Right cardiac atrium (tissue), 5 donors: ENCODE measurements around the gene NDE1. TPM values are rescaled to one million over a fixed set of nuclear protein-coding genes. Genes with fewer than 3 reads are reported as not detected.

Source experiments
- ATAC-seq, 2 donors: fragments of 200-7000 bp; cut with Tn5 transposase; one replicate each; pipeline versions ENCODE4 v1.8.0 to v1.9.1; 2020; ENCODE audit warnings: moderate library complexity in 2 of 2, mild to moderate bottlenecking in 1 of 2
- DNase-seq, 3 donors: peaks; one replicate each; pipeline ENCODE4 v3.0.0-alpha.2; 2020
- H3K27ac ChIP-seq: one replicate; pipeline ENCODE4 v1.5.1; 2013; ENCODE audit warnings: mild to moderate bottlenecking, low read length, control low read depth, moderate library complexity
- H3K27me3 ChIP-seq: one replicate; pipeline ENCODE4 v1.6.1; 2013; ENCODE audit not compliant: control insufficient read depth, insufficient read depth
- H3K4me1 ChIP-seq: one replicate; pipeline ENCODE4 v1.6.1; 2013; ENCODE audit warnings: low read length; ENCODE audit not compliant: control insufficient read depth, insufficient read depth
- H3K4me3 ChIP-seq: one replicate; pipeline ENCODE4 v1.5.1; 2013; ENCODE audit warnings: low read length, control low read depth
- H3K9me3 ChIP-seq: one replicate; pipeline ENCODE4 v1.6.1; 2013; ENCODE audit warnings: low read length; ENCODE audit not compliant: control insufficient read depth
- WGBS: extraction: QIAGEN DNeasy Blood & Tissue Kit; methylation state at CpG from one replicate; pipeline ENCODE4 v1.1.7; 2013; 5-methylcytosine and 5-hydroxymethylcytosine counted together
- intact Hi-C, 4 donors: fragments of 100-400 bp; cut with DNase I; formaldehyde crosslinking; loops; one replicate each; pipeline versions ENCODE4 v1.11.0 to v1.14.0; 2022 to 2023
- polyA plus RNA-seq: library from polyadenylated mRNA; stranded (reverse); fragments of 200-250 nt; gene quantifications from one replicate; pipeline ENCODE4 v1.2.3, GENCODE V29; 2013
- total RNA-seq, 4 donors: library from RNA; stranded (reverse); fragmentation: NEBNext Ultra II Directional; extraction: Animal tissue kit (Norgen Biotek cat#: 25700); gene quantifications; one replicate each; pipeline ENCODE4 v1.2.1, GENCODE V29; 2021
- donor health status: healthy with polysubstance abuse.
- donor health status: DM: no; HTN: yes; CAD: no.
- donor health status: DM: no; HTN: no; CAD: no.
- donor health status: DM: no; HTN: yes; CAD: no; lungs with severe emphysema.
- donor health status: DM: yes; HTN: yes; CAD: no.

Gene NDE1
- total and polyA plus RNA-seq, 5 donors = 8.6 to 23.9 (median 16.5) TPM

DNA sequence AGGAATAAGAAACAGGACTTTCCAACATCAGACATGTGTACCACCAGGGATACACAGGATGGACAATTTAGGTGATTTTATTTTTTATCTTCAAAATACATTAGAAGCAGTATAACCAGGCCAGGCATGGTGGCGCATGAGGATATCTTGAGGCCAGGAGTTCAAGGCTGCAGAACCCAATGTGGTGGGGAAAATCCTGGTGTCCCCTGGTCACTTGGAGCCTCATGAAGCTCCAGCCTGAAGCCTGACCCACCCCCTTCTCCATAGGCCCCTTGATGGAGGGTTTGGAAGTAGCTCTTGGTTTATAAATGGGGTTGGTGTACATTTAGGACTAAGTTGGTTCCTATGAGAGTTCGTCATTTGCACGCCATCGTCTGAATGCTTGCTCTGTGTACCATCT, 118.2 kb downstream of the NDE1 start:
- over 99% methylated on average over 4 of the region's 4 CpGs for WGBS
- Histone ChIP-seq H3K27me3 (no peaks in the 10 kb centered on the region), H3K4me1 (no peaks in the 10 kb centered on the region), H3K4me3 (no peak overlapping the region), H3K9me3 (no peaks in the 10 kb centered on the region), H3K27ac (no peak overlapping the region)
- intact Hi-C loops = loop anchor here in 2 of 4 donors (5.0 to 10.0 kb wide), 3 partner anchors 49 to 357 kb away; no protein-coding TSS in a partner anchor
- ATAC-seq (no peak), DNase-seq (no peak)

DNA sequence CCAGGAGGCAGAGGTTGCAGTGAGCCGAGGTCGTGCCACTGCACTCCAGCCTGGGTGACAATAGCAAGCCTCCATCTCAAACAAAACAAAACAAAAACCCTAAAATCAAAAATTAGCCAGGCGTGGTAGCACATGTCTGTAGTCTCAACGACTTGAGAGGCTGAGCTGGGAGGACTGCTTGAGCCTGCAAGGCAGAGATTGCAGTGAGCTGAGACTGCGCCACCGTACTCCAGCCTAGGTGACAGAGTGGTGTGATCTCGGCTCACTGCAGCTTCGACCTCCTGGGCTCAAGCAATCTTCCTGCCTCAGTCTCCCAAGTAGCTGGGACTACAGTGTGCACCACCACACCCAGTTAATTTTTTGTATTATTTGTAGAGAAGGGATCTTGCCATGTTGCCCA, 119.2 kb downstream of the NDE1 start:
- no peaks in the 10 kb centered on the region for H3K27me3 ChIP-seq
- no peak overlapping the region for H3K4me3 ChIP-seq
- intact Hi-C loops = loop anchor here in 2 of 4 donors (5.0 to 10.0 kb wide), 3 partner anchors 48 to 356 kb away; no protein-coding TSS in a partner anchor
- H3K4me1 ChIP-seq = no peaks in the 10 kb centered on the region
- no peak for DNase-seq
- ATAC-seq = no peak
- no peaks in the 10 kb centered on the region for H3K9me3 ChIP-seq
- peak overlapping the region; percentile 2 for H3K27ac ChIP-seq
- 94% methylated on average over 8 of the region's 8 CpGs for WGBS

DNA sequence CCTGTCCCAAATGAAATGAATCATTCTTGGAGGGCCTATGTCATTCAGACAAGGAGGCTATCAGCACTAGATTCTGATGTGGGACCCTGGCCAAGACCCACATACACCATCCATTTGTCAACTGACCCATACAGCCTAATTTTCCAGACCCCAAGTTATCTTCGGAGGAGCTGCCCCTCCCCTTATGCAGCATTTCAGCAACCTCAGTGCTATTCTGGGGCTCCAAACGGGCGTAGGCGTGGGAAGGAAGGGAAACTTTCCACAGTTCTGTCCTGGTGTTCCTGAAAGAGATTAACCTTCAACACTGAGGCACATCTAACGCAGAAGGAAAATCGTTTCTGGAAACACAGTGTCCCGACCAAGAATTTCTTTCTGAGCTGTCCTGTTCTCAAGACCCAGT, 120.1 kb downstream of the NDE1 start:
- H3K27me3 ChIP-seq = no peaks in the 10 kb centered on the region
- peak; percentile 85 to 93 for ATAC-seq
- peak; percentile 78 to 87 (median 80) for DNase-seq
- H3K4me1 ChIP-seq = no peaks in the 10 kb centered on the region
- intact Hi-C loops = loop anchor here in 3 of 4 donors (5.0 to 10.0 kb wide), 3 partner anchors 42 to 345 kb away; no protein-coding TSS in a partner anchor
- peak overlapping the region; percentile 75 for H3K27ac ChIP-seq
- WGBS = 28% methylated on average over 7 of the region's 7 CpGs
- H3K9me3 ChIP-seq = no peaks in the 10 kb centered on the region
- H3K4me3 ChIP-seq = no peak overlapping the region

DNA sequence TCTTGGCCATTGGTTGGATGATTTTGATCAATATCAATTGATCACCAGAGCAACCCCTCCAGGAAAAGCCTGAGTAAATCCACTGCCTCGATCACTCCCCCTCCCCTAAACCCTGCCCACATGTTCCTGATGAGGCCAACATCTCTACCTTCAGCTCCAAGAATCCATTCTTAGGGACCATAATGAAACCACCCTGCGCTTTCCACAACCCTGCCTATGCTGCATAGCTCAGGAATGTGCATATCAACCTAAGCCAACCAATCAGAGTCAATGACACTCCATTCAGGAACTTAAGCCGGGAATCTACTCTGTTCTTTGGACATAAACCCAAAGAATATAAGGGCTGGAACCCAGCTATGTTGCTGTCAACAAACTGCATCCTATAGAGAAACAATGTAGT, 120.5 kb downstream of the NDE1 start:
- no peaks in the 10 kb centered on the region for H3K4me1 ChIP-seq
- intact Hi-C loops = loop anchor here in 3 of 4 donors (5.0 to 10.0 kb wide), 3 partner anchors 42 to 344 kb away; no protein-coding TSS in a partner anchor
- peak overlapping the region; percentile 75 for H3K27ac ChIP-seq
- H3K27me3 ChIP-seq = no peaks in the 10 kb centered on the region
- WGBS = 36% methylated on average over 3 of the region's 3 CpGs
- DNase-seq = no peak
- H3K9me3 ChIP-seq = no peaks in the 10 kb centered on the region
- peak; percentile 55 to 78 for ATAC-seq
- no peak overlapping the region for H3K4me3 ChIP-seq

DNA sequence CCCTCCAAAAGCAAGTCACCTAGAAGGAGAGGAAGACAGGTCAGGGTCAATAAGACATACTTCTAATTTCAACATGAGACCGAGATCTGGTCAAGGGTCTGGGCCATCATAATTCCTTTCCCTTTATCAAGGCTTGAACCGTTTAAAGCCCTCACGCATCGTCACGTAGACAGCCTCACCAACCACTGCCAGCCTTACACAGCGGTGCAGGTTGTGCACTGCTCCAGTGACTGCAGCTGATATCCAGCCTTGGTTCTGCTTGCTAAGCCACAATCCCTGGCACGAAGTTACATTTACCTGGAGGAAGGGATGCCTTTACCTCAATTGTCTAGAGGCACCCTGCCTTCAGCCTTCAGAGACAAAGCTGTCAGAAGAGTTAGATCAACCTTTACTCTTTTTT, 121.6 kb downstream of the NDE1 start:
- DNase-seq (no peak), ATAC-seq (no peak)
- H3K9me3 ChIP-seq = no peaks in the 10 kb centered on the region
- H3K27me3 ChIP-seq = no peaks in the 10 kb centered on the region
- H3K4me3 ChIP-seq = no peak overlapping the region
- no peaks in the 10 kb centered on the region for H3K4me1 ChIP-seq
- 93% methylated on average over 7 of the region's 7 CpGs for WGBS
- H3K27ac ChIP-seq = no peak overlapping the region
- intact Hi-C loops = loop anchor here in 3 of 4 donors (5.0 to 10.0 kb wide), 3 partner anchors 41 to 343 kb away; no protein-coding TSS in a partner anchor

DNA sequence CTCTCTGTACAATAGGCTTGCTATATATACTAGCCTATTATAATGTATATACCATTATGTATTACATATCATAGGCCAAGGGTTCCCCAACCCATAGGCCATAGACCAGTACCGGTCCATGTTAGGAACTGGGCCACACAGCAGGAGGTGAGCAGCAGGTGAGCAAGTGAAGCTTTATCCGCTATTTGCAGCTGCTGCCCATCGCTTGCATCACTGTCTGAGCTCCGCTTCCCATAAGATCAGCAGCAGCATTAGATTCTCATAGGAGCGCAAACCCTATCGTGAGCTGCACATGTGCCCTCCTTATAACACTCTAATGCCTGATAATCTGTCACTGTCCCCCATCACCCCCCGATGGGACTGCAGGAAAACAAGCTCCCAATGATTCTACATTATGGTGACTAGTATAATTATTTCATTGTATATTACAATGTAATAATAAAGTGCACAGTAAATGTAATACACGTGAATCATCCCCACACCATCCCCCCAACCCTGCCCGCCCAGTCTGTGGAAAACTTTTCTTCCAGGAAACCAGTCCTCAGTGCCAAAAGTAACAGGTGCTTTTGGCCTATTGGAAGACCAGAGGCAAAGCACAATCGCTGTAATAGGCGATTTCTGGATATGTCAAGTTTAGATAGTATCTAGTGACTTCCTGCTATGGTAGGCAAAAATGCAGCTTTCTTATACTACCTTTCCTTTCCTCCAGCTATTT, 122.7 kb downstream of the NDE1 start:
- ATAC-seq (no peak), DNase-seq (no peak)
- intact Hi-C loops = loop anchor here in 3 of 4 donors (5.0 to 10.0 kb wide), 3 partner anchors 40 to 342 kb away; no protein-coding TSS in a partner anchor
- Histone ChIP-seq H3K27ac (no peak overlapping the region), H3K4me1 (no peaks in the 10 kb centered on the region), H3K27me3 (no peaks in the 10 kb centered on the region), H3K9me3 (no peaks in the 10 kb centered on the region), H3K4me3 (no peak overlapping the region)
- WGBS = 81% methylated on average over 11 of the region's 11 CpGs

DNA sequence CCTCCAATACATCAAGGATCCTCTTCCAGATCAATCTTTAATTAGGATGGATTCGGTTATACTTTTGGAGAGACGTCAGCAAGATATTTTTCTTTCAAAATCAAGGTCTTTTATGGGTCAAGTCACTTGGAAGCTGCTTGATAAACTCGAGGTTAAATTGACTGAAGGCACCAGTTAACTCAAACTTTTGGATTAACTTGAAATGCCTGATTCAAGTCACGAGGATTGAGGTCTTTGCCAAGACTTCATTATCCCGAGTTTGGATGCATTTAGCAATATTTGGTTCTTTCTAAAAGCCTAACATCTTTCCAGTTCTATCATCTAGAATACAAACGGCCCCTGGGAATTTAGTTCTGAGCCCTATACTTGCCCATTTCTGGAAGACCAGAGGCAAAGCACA, 123.9 kb downstream of the NDE1 start:
- intact Hi-C loops = loop anchor here in 3 of 4 donors (5.0 to 10.0 kb wide), 3 partner anchors 38 to 341 kb away; no protein-coding TSS in a partner anchor
- no peak for DNase-seq
- no peaks in the 10 kb centered on the region for H3K9me3 ChIP-seq
- no peak overlapping the region for H3K4me3 ChIP-seq
- ATAC-seq = no peak
- 51% methylated on average over 6 of the region's 6 CpGs for WGBS
- H3K4me1 ChIP-seq = no peaks in the 10 kb centered on the region
- H3K27me3 ChIP-seq = no peaks in the 10 kb centered on the region
- H3K27ac ChIP-seq = no peak overlapping the region

DNA sequence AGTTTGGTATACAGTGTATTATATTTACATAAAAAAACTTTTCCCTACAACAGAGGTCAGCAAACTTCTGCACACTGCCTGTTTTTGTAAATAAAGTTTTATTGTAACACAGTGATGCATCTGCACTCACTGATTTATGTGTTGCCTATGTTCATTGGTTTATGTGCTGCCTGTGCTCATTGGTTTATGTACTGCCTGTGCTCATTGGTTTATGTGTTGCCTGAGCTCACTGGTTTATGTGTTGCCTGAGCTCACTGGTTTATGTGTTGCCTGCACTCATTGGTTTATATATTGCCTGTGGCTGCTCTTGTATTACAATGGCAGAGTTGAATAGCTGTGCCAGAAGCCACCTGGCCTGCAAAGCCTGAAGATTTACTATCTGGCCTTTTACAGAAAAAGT, 125.2 kb downstream of the NDE1 start:
- Histone ChIP-seq H3K27me3 (no peaks in the 10 kb centered on the region), H3K4me3 (no peak overlapping the region), H3K9me3 (no peaks in the 10 kb centered on the region), H3K4me1 (no peaks in the 10 kb centered on the region), H3K27ac (no peak overlapping the region)
- ATAC-seq = no peak
- DNase-seq = no peak
- intact Hi-C loops = loop anchor here in 2 of 4 donors (10.0 kb wide), 2 partner anchors 50 to 340 kb away; no protein-coding TSS in a partner anchor

DNA sequence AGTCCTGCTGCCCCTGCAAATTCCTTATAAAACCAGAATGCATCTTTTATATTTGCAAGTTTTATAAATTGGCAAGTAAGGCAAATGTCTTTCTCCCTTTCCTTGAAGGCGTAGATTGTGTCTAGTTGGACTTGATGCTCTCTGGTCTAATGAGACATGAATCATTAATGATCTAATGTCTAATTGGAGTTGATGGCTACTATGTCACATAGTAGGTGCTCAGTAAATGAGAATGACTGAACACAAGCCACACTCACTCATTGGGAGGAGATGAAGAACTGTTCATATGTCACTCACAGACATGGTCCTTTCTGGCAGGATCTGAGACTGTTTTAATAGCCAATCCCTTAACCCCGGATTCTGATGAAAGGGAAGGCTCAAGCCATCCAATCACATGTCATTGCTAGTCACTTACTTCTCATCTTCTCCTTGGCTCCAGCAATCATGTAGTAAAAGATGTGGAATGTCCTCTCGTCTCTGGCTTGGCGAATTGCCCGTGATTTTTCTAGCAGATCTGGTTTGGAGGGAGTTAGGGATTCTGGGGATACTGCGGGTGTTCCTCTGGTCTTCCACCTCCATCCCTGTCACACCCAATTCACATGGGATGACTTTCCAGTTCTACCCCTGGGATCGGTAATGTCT, 125.7 kb downstream of the NDE1 start:
- Histone ChIP-seq H3K27me3 (no peaks in the 10 kb centered on the region), H3K4me1 (no peaks in the 10 kb centered on the region), H3K27ac (no peak overlapping the region), H3K9me3 (no peaks in the 10 kb centered on the region), H3K4me3 (no peak overlapping the region)
- DNase-seq = no peak
- intact Hi-C loops = loop anchor here in 2 of 4 donors (10.0 kb wide), 2 partner anchors 49 to 339 kb away; no protein-coding TSS in a partner anchor
- 63% methylated on average over 7 of the region's 7 CpGs for whole genome bisulfite sequencing
- ATAC-seq = no peak
